Measurements from ENCODE around the gene CIT. TPM values are rescaled to one million over a fixed set of nuclear protein-coding genes. Genes with fewer than 3 reads are reported as not detected.
A peak's percentile ranks its signal among the peaks of the same experiment; 100 is the strongest.

CIT gene
- total RNA-seq, 1 donor from 2014 or later: 98.5 TPM

DNA sequence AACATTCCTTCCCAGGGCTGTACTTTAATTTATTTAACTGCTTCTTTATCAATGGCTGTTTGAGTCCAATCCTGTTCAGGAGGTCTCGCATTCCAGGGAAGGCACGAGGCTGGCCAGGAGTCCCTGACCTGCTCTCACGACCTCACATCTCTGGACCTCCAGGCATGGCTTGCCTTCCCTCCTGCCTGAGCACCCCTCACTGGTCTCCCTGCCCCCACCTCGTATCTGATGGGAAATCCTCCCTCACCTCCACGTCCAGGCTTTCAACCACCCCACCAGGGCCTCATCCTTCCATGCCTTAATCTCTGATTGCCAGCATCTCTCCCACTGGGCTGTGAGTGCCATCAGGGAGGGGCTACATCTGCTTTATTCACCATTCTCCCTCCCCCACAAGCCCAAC, 180.2 kb downstream of the CIT start:
- DNase-seq (ENCODE audit: low spot score): no peak
- H3K27ac Mint-ChIP-seq: no peak overlapping the region
- no peak overlapping the region for H3K27ac ChIP-seq

DNA sequence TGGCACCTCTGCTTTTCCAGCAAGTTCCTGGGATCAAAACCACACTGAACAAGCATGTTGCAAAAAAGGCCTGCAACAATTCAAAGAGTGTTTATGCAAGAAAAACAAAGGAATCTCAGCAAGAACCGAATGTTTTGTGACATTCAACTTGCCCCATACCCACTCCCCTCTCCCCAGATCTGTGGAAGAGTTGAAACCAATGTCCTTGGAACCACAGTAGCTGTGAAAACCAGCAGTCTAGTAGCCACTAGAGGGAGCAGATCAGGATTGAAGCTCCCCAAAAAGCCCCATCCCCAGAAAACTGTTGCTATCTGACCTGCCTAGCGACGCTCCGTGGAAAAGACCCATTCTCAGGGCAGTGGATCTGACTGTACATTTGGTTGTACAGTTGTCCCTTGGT, 182.1 kb downstream of the CIT start:
- no peaks in the 10 kb centered on the region for H3F3A ChIP-seq (ENCODE audit: low read depth)
- no peak for TF ChIP-seq EZH2phosphoT487 (IDR thresholded peaks at IDR 0.05)
- TF ChIP-seq, protein P1, sequence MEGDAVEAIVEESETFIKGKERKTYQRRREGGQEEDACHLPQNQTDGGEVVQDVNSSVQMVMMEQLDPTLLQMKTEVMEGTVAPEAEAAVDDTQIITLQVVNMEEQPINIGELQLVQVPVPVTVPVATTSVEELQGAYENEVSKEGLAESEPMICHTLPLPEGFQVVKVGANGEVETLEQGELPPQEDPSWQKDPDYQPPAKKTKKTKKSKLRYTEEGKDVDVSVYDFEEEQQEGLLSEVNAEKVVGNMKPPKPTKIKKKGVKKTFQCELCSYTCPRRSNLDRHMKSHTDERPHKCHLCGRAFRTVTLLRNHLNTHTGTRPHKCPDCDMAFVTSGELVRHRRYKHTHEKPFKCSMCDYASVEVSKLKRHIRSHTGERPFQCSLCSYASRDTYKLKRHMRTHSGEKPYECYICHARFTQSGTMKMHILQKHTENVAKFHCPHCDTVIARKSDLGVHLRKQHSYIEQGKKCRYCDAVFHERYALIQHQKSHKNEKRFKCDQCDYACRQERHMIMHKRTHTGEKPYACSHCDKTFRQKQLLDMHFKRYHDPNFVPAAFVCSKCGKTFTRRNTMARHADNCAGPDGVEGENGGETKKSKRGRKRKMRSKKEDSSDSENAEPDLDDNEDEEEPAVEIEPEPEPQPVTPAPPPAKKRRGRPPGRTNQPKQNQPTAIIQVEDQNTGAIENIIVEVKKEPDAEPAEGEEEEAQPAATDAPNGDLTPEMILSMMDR (IDR thresholded peaks at IDR 0.05): peak; percentile 57
- TF ChIP-seq EZH2 (IDR thresholded peaks at IDR 0.05): no peak
- Mint-ChIP-seq H3K36me3 (peaks cover 24% of the 10 kb centered on the region), H3K9me3 (no peaks in the 10 kb centered on the region), H3K27me3 (ENCODE audit: insufficient read depth, low read depth) (no peaks in the 10 kb centered on the region), H3K27ac (no peak overlapping the region), H3K4me1 (peaks cover 6% of the 10 kb centered on the region), H3K4me3 (no peak overlapping the region)
- no peaks in the 10 kb centered on the region for H3K27me3 ChIP-seq
- H3K9ac ChIP-seq: no peak overlapping the region
- DNase-seq (ENCODE audit: low spot score): peak; percentile 54
- H3K9me3 ChIP-seq (ENCODE audit: low read depth): no peaks in the 10 kb centered on the region
- no peaks in the 10 kb centered on the region for H3K4me1 ChIP-seq
- H4K20me1 ChIP-seq (ENCODE audit: low read depth): no peaks in the 10 kb centered on the region
- H2AFZ ChIP-seq (replicated peaks): no peak overlapping the region
- H3K4me3 ChIP-seq: no peak overlapping the region
- H3K27ac ChIP-seq: no peak overlapping the region
- H3K36me3 ChIP-seq: no peaks in the 10 kb centered on the region
- no peaks in the 10 kb centered on the region for H3K79me2 ChIP-seq (ENCODE audit: low read depth)
- H3K4me2 ChIP-seq: no peak overlapping the region

More for the DNA sequence above, 180.2 kb downstream of the CIT start:
- no peaks in the 10 kb centered on the region for H3K36me3 ChIP-seq
- H3K9me3 ChIP-seq (ENCODE audit: low read depth): no peaks in the 10 kb centered on the region
- Mint-ChIP-seq H3K9me3 (no peaks in the 10 kb centered on the region), H3K4me1 (peaks cover 6% of the 10 kb centered on the region), H3K27me3 (ENCODE audit: insufficient read depth, low read depth) (peaks cover 2% of the 10 kb centered on the region), H3K4me3 (no peak overlapping the region), H3K36me3 (peaks cover 21% of the 10 kb centered on the region)
- no peaks in the 10 kb centered on the region for H3F3A ChIP-seq (ENCODE audit: low read depth)
- H3K79me2 ChIP-seq (ENCODE audit: low read depth): no peaks in the 10 kb centered on the region
- H3K4me2 ChIP-seq: no peak overlapping the region
- H3K4me1 ChIP-seq: no peaks in the 10 kb centered on the region
- no peak overlapping the region for H3K4me3 ChIP-seq
- no peaks in the 10 kb centered on the region for H3K27me3 ChIP-seq
- no peak overlapping the region for H2AFZ ChIP-seq (replicated peaks)
- H3K9ac ChIP-seq: no peak overlapping the region
- no peaks in the 10 kb centered on the region for H4K20me1 ChIP-seq (ENCODE audit: low read depth)
- TF ChIP-seq EZH2 (IDR thresholded peaks at IDR 0.05) (no peak), EZH2phosphoT487 (IDR thresholded peaks at IDR 0.05) (no peak)
- TF ChIP-seq, protein P1 (IDR thresholded peaks at IDR 0.05): no peak

DNA sequence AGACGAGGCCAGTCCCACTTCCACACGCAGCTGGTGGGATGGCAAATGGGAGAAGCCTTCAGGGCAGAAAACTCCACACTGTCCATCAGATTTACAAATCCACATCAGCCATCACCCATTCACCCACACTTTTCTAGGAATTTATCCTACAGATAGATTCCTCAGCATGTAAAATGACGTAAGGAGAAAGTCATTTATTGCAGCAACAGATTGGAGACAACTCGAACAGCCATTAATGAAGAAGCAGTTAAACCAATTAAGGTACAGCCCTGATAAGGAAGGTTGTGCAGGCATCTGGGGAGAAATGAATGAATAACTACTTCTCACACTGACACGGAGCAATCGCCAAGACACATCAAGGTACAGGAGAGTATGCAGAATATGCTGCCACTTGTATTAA, 183.0 kb downstream of the CIT start:
- Histone ChIP-seq H2AFZ (replicated peaks) (no peak overlapping the region), H3K9ac (no peak overlapping the region), H3K36me3 (no peaks in the 10 kb centered on the region), H3K4me2 (no peak overlapping the region), H3K4me3 (no peak overlapping the region), H3F3A (ENCODE audit: low read depth) (no peaks in the 10 kb centered on the region), H3K27ac (no peak overlapping the region), H3K4me1 (no peaks in the 10 kb centered on the region), H4K20me1 (ENCODE audit: low read depth) (no peaks in the 10 kb centered on the region), H3K27me3 (no peaks in the 10 kb centered on the region), H3K79me2 (ENCODE audit: low read depth) (no peaks in the 10 kb centered on the region), H3K9me3 (ENCODE audit: low read depth) (no peaks in the 10 kb centered on the region)
- Mint-ChIP-seq H3K4me3 (no peak overlapping the region), H3K27ac (no peak overlapping the region), H3K4me1 (peaks cover 6% of the 10 kb centered on the region), H3K9me3 (no peaks in the 10 kb centered on the region), H3K27me3 (ENCODE audit: insufficient read depth, low read depth) (no peaks in the 10 kb centered on the region), H3K36me3 (peaks cover 24% of the 10 kb centered on the region)
- TF ChIP-seq EZH2phosphoT487 (IDR thresholded peaks at IDR 0.05) (no peak), EZH2 (IDR thresholded peaks at IDR 0.05) (no peak)
- TF ChIP-seq, protein P1 (IDR thresholded peaks at IDR 0.05): no peak
- DNase-seq (ENCODE audit: low spot score): no peak

Data from neural progenitor cell (in vitro differentiated cells).